Measurements from ENCODE around the gene PUS10.

DNA sequence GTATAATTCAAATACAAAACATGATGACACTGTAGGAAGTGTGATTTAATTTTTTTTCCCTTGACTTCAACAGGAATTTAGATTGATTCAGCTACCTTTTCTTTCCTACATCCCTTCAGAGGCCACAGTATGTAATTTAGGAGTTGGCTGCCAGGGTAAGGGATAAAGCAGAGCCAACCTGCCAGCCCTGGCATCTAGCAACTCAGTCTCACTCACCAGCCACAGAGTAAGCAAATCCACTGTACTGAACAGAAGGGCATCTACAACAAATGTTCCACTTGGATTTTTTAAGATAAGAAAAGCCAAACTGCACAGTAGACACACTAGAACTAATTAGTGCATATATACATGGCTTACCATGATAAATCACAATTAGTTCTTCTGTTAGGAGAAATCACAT, 54.9 kb downstream of the PUS10 start:
- TF ChIP-seq EZH2phosphoT487 (IDR thresholded peaks at IDR 0.05; ENCODE audit: borderline replicate concordance) (no peak), EGR1 (IDR thresholded peaks at IDR 0.05; ENCODE audit: low read depth) (no peak), EZH2 (IDR thresholded peaks at IDR 0.05) (no peak), POLR2AphosphoS5 (IDR thresholded peaks at IDR 0.05; ENCODE audit: low read depth, low read length) (no peak), RAD21 (IDR thresholded peaks at IDR 0.05; ENCODE audit: low read depth) (no peak)
- TF ChIP-seq, protein P1, sequence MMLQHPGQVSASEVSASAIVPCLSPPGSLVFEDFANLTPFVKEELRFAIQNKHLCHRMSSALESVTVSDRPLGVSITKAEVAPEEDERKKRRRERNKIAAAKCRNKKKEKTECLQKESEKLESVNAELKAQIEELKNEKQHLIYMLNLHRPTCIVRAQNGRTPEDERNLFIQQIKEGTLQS (IDR thresholded peaks at IDR 0.05) = no peak
- TF ChIP-seq, protein P2, sequence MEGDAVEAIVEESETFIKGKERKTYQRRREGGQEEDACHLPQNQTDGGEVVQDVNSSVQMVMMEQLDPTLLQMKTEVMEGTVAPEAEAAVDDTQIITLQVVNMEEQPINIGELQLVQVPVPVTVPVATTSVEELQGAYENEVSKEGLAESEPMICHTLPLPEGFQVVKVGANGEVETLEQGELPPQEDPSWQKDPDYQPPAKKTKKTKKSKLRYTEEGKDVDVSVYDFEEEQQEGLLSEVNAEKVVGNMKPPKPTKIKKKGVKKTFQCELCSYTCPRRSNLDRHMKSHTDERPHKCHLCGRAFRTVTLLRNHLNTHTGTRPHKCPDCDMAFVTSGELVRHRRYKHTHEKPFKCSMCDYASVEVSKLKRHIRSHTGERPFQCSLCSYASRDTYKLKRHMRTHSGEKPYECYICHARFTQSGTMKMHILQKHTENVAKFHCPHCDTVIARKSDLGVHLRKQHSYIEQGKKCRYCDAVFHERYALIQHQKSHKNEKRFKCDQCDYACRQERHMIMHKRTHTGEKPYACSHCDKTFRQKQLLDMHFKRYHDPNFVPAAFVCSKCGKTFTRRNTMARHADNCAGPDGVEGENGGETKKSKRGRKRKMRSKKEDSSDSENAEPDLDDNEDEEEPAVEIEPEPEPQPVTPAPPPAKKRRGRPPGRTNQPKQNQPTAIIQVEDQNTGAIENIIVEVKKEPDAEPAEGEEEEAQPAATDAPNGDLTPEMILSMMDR (IDR thresholded peaks at IDR 0.05 in 2 of 3, conservative IDR thresholded peaks at IDR 0.05 in 1 of 3; ENCODE audit: borderline replicate concordance in 1 of 3, insufficient read depth in 1 of 3, low read depth in 2 of 3, low read length in 2 of 3) = no peak

Data from HCT116 (cell line).